Tibial nerve (tissue), 4 donors: Measurements from ENCODE around the gene LDHD. TPM values are rescaled to one million over a fixed set of nuclear protein-coding genes. Genes with fewer than 3 reads are reported as not detected.

Source experiments
- DNase-seq, 2 donors: peaks; one replicate each; pipeline ENCODE4 v3.0.0-alpha.2; 2019; ENCODE audit warnings: low spot score in 2 of 2
- H3K27ac ChIP-seq, 4 donors: fragments of 200-600 bp; sonication (generic) in 3 of 4; one replicate each; pipeline ENCODE4 v1.5.1; 2017 to 2019; ENCODE audit warnings: mild to moderate bottlenecking in 1 of 4
- H3K27me3 ChIP-seq, 2 donors: fragments of 200-600 bp; sonication (generic) in 1 of 2; one replicate each; pipeline versions ENCODE4 v1.5.1 to v1.6.0; 2017 to 2019
- H3K36me3 ChIP-seq, 3 donors: fragments of 200-600 bp; sonication (generic); one replicate each; pipeline ENCODE4 v1.5.1; 2018 to 2019
- H3K4me1 ChIP-seq, 4 donors: fragments of 200-600 bp; sonication (generic) in 3 of 4; one replicate each; pipeline ENCODE4 v1.5.1; 2017 to 2019
- H3K4me3 ChIP-seq, 4 donors: fragments of 200-600 bp; sonication (generic) in 3 of 4; one replicate each; pipeline ENCODE4 v1.5.1; 2017 to 2019; ENCODE audit warnings: mild to moderate bottlenecking in 1 of 4, moderate library complexity in 1 of 4
- H3K9me3 ChIP-seq, 4 donors: fragments of 200-600 bp; sonication (generic) in 3 of 4; one replicate each; pipeline ENCODE4 v1.5.1; 2017 to 2019
- EP300 ChIP-seq, 2 donors: sonication (generic); formaldehyde crosslinking; IDR thresholded peaks; one replicate each; pipeline ENCODE4 v1.6.1; 2017; ENCODE audit warnings: antibody characterized with exemption in 2 of 2, mild to moderate bottlenecking in 1 of 2
- POLR2A ChIP-seq, 2 donors: fragments of 450-650 bp; IDR thresholded peaks; one replicate each; pipeline ENCODE4 v1.6.1; 2017; ENCODE audit warnings: antibody characterized with exemption in 2 of 2, mild to moderate bottlenecking in 2 of 2, moderate library complexity in 2 of 2
- WGBS, 2 donors: methylation state at CpG; one replicate each; pipeline ENCODE4 v1.1.5; 2018; 5-methylcytosine and 5-hydroxymethylcytosine counted together
- total RNA-seq, 4 donors: library from RNA; depleted of rRNA; stranded (reverse); fragments of >200 nt; gene quantifications; one replicate each; pipeline ENCODE4 v1.1.0, GENCODE V29; 2016
- TF ChIP-seq, protein P1 (sequence below), 5 experiments: fragments of 200-600 bp in 3 of 5; fragments of 450-650 bp in 2 of 5; sonication (generic) in 3 of 5; IDR thresholded peaks; one replicate each; pipeline ENCODE4 v1.5.1; 2016 to 2019; ENCODE audit warnings: antibody characterized with exemption in 5 of 5, mild to moderate bottlenecking in 3 of 5, moderate library complexity in 2 of 5

The LDHD gene
- total RNA-seq, 4 donors from 2014 or later: 20.1 to 48.7 (median 27.7) TPM

- Histone ChIP-seq H3K27ac (peak overlapping the region; percentile 55 to 91 (median 82)), H3K27me3 (no peaks in the 10 kb centered on the region), H3K9me3 (no peaks in the 10 kb centered on the region), H3K4me1 (peaks cover 0 to 78% (median 36%) of the 10 kb centered on the region in 4 donors), H3K4me3 (no peak overlapping the region), H3K36me3 (peaks cover 0 to 15% (median 0%) of the 10 kb centered on the region in 3 donors)
- WGBS, 2 donors: 52 to 56% methylated on average over 24 to 26 of the region's 27 CpGs
- peak; percentile 48 to 61 for DNase-seq
- TF ChIP-seq, protein P1, sequence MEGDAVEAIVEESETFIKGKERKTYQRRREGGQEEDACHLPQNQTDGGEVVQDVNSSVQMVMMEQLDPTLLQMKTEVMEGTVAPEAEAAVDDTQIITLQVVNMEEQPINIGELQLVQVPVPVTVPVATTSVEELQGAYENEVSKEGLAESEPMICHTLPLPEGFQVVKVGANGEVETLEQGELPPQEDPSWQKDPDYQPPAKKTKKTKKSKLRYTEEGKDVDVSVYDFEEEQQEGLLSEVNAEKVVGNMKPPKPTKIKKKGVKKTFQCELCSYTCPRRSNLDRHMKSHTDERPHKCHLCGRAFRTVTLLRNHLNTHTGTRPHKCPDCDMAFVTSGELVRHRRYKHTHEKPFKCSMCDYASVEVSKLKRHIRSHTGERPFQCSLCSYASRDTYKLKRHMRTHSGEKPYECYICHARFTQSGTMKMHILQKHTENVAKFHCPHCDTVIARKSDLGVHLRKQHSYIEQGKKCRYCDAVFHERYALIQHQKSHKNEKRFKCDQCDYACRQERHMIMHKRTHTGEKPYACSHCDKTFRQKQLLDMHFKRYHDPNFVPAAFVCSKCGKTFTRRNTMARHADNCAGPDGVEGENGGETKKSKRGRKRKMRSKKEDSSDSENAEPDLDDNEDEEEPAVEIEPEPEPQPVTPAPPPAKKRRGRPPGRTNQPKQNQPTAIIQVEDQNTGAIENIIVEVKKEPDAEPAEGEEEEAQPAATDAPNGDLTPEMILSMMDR (IDR thresholded peaks at IDR 0.05): peak in 1 of 5 experiments; percentile 11
- TF ChIP-seq EP300 (IDR thresholded peaks at IDR 0.05): peak in 1 of 2 donors; percentile 63
- TF ChIP-seq POLR2A (IDR thresholded peaks at IDR 0.05): no peak
Measured at GRCh38 chr16:75108792-75109731, 7.5 kb downstream of the LDHD start.

DNA sequence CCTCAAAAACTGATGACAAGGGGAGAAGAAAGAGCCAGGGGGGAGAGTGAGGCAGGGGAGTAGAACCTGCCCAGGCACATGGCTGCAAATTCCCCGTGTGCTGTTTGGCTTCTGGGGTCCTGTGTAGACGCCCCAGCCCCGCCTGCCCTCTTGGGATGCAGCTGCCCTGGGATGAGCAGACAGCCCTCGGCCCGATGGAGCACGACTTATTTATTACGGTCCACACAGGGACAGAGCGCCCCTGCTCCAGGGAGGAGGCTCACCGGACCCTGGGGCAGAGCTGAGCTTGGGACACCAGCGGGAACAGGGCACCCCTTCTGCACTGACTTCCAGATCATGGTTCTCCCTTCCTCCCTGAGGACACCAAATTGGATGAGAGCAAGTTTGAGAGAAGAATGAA lies 9.1 kb downstream of the LDHD start:
- Histone ChIP-seq H3K27ac (peak overlapping the region in 2 of 4 donors; percentile 89 to 91), H3K27me3 (no peaks in the 10 kb centered on the region), H3K36me3 (no peaks in the 10 kb centered on the region), H3K9me3 (no peaks in the 10 kb centered on the region), H3K4me1 (peaks cover 0 to 70% (median 36%) of the 10 kb centered on the region in 4 donors), H3K4me3 (no peak overlapping the region)
- TF ChIP-seq POLR2A (IDR thresholded peaks at IDR 0.05): no peak
- no peak for TF ChIP-seq EP300 (IDR thresholded peaks at IDR 0.05)
- TF ChIP-seq, protein P1 (IDR thresholded peaks at IDR 0.05): no peak
- no peak for DNase-seq
- 76 to 83% methylated on average over 9 to 10 of the region's 10 CpGs for WGBS, 2 donors

- TF ChIP-seq, protein P1 (IDR thresholded peaks at IDR 0.05): no peak
- TF ChIP-seq POLR2A (IDR thresholded peaks at IDR 0.05) (no peak), EP300 (IDR thresholded peaks at IDR 0.05) (no peak)
- peaks cover 0 to 62% (median 36%) of the 10 kb centered on the region in 4 donors for H3K4me1 ChIP-seq
- no peaks in the 10 kb centered on the region for H3K9me3 ChIP-seq
- no peak overlapping the region for H3K4me3 ChIP-seq
- H3K36me3 ChIP-seq: no peaks in the 10 kb centered on the region
- 92 to 93% methylated on average over 20 of the region's 20 CpGs for WGBS, 2 donors
- H3K27me3 ChIP-seq: no peaks in the 10 kb centered on the region
- no peak for DNase-seq
- peak overlapping the region in 3 of 4 donors; percentile 52 to 91 (median 89) for H3K27ac ChIP-seq
Measured at GRCh38 chr16:75106351-75107274, 10.0 kb downstream of the LDHD start.

GRCh38 chr16:75105306-75106061 lies 11.1 kb downstream of the LDHD start:
- no peak for DNase-seq
- H3K4me1 ChIP-seq: peaks cover 0 to 52% (median 28%) of the 10 kb centered on the region in 4 donors
- no peak overlapping the region for H3K4me3 ChIP-seq
- TF ChIP-seq EP300 (IDR thresholded peaks at IDR 0.05): peak in 1 of 2 donors; percentile 34
- TF ChIP-seq, protein P1 (IDR thresholded peaks at IDR 0.05): no peak
- H3K36me3 ChIP-seq: no peaks in the 10 kb centered on the region
- H3K27ac ChIP-seq: peak overlapping the region in 3 of 4 donors; percentile 52 to 84 (median 64)
- no peaks in the 10 kb centered on the region for H3K9me3 ChIP-seq
- WGBS, 2 donors: 66 to 68% methylated on average over 9 of the region's 10 CpGs
- H3K27me3 ChIP-seq: no peaks in the 10 kb centered on the region
